GM19025 (cell line): ENCODE measurements around the gene CD209.
"Not testable (repeated sequence)": the region's sequence is repeated elsewhere in the genome, so short reads cannot be mapped to it uniquely, and the experiment has no call there.

Experiments used
- ATAC-seq: cut with Tn5 transposase; IDR thresholded peaks from one replicate; pipeline ENCODE4 v1.9.1; 2021; ENCODE audit warnings: mild to moderate bottlenecking, low read depth, moderate library complexity; ENCODE audit not compliant: unreplicated experiment

Gene CD209, protein sequence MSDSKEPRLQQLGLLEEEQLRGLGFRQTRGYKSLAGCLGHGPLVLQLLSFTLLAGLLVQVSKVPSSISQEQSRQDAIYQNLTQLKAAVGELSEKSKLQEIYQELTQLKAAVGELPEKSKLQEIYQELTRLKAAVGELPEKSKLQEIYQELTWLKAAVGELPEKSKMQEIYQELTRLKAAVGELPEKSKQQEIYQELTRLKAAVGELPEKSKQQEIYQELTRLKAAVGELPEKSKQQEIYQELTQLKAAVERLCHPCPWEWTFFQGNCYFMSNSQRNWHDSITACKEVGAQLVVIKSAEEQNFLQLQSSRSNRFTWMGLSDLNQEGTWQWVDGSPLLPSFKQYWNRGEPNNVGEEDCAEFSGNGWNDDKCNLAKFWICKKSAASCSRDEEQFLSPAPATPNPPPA

DNA sequence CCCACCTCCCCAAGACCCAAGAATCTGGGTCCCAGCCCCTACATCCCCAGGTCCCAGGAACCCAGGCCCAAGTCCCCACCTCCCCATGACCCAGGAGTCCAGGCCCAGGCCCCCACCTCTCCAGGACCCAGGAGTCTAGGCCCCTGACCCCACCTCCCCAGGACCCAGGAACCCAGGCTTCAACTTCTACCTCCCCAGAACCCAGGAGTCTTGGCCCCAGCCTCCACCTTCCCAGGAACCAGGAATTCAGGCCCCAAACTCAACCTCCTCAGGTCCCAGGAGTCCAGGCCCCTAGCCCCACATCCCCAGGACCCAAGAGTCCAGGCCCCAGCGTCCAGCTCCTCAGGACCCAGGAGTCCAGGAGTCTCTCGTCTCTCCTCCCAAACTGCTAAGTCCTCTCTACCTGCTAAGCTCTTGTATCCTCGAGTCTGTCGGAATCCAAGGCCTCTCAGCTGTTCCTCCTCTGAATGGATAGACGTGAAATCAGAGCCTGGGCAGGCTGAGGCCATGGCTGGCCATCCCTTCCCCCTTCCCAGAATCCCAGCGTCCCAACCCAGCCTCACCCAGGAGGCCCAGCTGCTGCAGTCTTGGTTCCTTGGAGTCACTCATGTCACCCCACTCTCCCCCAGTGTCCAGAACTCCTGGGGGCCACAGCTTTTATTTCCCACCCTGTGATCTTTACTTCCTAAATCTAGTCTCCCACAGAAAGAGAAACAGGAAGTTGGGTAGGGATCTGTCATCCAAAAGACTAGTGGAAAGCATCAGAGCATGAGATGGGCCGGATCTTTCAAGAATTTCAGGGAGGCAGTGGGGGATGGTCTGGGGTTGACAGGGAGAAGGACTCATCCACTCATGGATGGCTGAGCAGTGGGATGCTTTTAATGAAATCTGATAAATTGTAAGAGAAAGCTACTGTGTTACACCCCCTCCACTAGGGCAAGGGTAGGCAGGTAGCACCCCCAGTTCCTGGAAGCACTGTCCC lies at the start of gene CD209:
Gene CD209 (minus strand): TSS at position 632 of the 982 bp plus-strand sequence. CDS start 23 bp downstream, at position 609.
- no peak for ATAC-seq

- no peak for ATAC-seq
Measured at GRCh38 chr19:7795555-7796161, 48.3 kb upstream of the CD209 start.

GRCh38 chr19:7793493-7793892 lies 46.2 kb upstream of the CD209 start:
- ATAC-seq: no peak

- not testable (repeated sequence) for ATAC-seq
Measured at GRCh38 chr19:7792701-7793100, 45.4 kb upstream of the CD209 start.

GRCh38 chr19:7792281-7792680 lies 44.9 kb upstream of the CD209 start:
- no peak for ATAC-seq

- no peak for ATAC-seq
Measured at GRCh38 chr19:7790416-7790815, 43.1 kb upstream of the CD209 start.

DNA sequence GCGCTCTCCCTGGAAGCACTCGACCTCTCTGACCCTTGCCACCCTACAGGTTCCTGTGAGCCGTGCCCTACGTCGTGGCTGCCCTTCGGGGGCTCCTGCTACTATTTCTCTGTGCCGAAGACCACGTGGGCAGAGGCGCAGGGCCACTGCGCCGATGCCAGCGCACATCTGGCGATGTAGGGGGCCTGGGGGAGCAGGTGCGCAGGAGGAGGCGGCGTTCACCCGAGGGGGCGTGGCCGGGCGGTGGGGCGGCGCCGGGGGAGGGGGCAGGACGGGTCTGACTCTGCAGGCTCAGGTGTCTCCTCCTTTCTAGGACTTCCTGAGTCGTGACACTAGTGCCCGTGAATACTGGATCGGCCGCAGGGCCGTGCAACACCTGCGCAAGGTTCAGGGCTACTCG lies 42.1 kb upstream of the CD209 start:
- no peak for ATAC-seq

GRCh38 chr19:7788933-7789323 lies 41.6 kb upstream of the CD209 start:
- no peak for ATAC-seq

GRCh38 chr19:7788178-7788932 lies 41.0 kb upstream of the CD209 start:
- ATAC-seq: no peak

GRCh38 chr19:7787602-7788177 lies 40.4 kb upstream of the CD209 start:
- no peak for ATAC-seq

- ATAC-seq: no peak
Measured at GRCh38 chr19:7787141-7787540, 39.8 kb upstream of the CD209 start.

DNA sequence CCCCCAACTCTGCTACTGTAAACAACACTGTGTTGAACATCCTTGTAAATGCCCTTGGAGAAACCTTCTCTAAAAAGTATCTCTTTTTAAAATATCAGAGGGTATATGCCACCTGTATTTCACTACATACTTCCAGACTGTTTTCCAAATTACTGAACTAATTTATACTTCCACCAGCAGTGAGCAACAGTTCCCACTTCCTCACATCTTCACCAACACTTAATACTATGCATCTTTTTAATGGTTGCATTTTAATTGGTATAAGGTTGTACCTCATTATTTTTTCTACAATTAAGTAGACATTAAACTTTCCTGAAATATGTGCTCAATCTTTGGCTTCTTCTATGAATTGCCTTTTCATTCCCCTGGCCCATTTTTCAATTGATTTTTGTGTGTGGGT lies 37.5 kb upstream of the CD209 start:
- no peak for ATAC-seq

- no peak for ATAC-seq
Measured at GRCh38 chr19:7783991-7784423, 36.7 kb upstream of the CD209 start.

DNA sequence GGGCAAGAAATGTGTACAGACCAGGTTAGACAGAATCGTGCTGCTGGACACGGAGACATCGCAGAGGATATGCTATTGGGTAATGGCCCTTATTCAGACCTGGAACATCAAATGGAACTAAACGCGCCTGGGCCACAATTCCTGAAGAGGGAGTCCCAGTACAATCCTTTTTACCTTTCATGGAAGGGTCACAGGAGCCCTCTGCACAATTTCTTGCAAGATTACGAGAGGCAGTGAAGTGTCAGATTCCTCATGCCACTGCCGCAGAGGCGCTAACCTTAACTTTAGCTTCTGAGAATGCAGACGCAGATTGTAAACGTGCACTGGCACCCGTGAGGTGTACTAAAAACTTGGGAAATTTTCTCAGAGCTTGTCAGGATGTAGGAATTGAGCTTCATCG lies 33.8 kb upstream of the CD209 start:
- ATAC-seq: no peak

- ATAC-seq: no peak
Measured at GRCh38 chr19:7779631-7780486, 32.5 kb upstream of the CD209 start.

DNA sequence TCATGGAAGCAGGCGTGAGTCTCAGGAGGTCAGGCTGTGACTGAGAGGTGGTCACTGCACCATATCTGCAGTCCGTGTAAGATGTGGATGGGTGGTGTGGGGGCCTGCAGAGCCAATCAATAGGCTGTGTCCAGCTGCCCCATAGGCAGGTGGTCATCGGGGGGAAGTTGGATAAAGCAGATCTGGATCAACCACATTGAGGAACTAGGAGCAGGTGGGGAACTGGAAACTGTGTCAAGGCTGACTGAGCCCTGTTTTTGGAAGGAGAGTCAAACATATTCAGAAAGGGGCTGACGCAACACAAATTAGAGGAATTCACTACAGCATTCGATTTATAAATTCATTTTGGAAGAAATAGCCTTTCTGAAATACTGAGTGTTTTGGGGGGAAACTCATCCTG lies 30.7 kb upstream of the CD209 start:
- no peak for ATAC-seq

GRCh38 chr19:7775761-7776160 lies 28.4 kb upstream of the CD209 start:
- ATAC-seq: no peak

- ATAC-seq: no peak
Measured at GRCh38 chr19:7773841-7774240, 26.5 kb upstream of the CD209 start.

DNA sequence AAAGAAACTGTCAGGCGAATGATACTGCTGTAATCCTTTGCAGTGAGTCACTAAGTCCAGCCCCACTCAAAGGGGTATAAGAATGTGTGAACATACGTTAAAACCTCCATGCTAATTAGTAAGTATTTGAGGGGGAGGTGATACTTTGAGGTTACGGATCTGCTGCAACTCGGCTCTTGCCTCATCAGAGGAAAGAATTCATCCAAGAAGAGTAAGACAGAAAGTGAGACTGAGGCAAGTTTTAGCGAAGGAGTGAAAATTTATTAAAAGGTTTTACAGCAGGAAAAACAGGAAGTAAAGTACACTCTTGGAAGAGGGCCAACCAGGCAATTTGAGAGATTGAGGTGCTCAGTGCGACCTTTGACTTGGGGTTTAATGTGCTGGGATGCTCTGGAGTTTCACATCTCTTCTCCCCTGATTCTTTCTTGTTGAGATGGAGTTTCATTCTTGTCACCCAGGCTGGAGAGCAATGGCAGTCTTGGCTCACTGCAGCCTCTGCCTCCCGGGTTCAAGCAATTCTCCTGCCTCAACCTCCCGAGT lies 25.5 kb upstream of the CD209 start:
- ATAC-seq: no peak
